NCI-H2196 (cell line): ENCODE data around the gene FBXO41.
A peak's percentile ranks its signal among the peaks of the same experiment; 100 is the strongest.

ENCODE experiments used
- DNase-seq: peaks from one replicate; lab custom pipeline; 2025; ENCODE audit not compliant: unreplicated experiment; lab: John Stamatoyannopoulos, UW

FBXO41 gene, protein sequence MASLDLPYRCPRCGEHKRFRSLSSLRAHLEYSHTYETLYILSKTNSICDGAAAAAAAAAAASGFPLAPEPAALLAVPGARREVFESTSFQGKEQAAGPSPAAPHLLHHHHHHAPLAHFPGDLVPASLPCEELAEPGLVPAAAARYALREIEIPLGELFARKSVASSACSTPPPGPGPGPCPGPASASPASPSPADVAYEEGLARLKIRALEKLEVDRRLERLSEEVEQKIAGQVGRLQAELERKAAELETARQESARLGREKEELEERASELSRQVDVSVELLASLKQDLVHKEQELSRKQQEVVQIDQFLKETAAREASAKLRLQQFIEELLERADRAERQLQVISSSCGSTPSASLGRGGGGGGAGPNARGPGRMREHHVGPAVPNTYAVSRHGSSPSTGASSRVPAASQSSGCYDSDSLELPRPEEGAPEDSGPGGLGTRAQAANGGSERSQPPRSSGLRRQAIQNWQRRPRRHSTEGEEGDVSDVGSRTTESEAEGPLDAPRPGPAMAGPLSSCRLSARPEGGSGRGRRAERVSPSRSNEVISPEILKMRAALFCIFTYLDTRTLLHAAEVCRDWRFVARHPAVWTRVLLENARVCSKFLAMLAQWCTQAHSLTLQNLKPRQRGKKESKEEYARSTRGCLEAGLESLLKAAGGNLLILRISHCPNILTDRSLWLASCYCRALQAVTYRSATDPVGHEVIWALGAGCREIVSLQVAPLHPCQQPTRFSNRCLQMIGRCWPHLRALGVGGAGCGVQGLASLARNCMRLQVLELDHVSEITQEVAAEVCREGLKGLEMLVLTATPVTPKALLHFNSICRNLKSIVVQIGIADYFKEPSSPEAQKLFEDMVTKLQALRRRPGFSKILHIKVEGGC

DNA sequence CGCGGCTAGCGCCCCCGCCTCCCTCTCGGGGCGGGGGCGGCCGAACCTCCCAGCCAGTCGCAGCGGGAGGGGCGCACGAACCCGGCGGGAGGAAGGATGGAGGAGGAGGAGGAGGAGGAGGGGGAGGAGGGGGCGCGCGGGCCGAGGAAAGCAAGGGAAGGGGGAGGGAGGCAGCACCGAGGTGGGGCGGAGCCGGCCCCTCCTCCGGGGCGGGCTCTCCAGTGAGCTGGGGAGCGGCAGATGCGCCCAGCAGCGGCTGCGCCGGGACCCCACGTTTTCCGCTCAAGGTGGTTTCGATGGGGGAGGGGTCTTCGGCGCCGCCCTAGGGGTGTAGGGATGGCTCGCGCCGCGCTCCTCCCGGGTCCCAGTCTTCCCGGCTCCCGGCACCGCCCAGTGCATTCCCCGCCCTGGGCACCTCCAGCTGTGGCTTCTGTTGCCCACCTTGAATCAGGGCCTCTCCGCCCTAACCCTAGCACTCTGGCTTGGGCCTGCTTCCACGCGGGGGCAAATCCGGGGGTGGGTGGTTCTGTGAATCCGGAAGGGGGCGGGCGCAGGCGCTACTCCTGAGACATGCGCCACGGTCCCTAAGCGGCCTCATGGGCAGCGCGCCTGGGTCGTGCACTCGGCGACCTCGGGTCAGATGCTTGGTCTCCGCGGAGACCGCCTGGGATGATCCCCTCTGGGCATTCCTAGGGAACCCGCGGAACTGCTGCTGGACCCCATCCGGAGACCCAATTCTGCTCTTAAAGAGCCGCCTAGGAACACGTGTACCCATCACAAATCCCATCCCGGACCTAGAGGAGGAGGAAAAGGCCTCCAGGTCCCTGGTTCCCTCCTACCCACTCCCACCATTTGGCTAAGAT is at the start of gene FBXO41:
Gene FBXO41 (minus strand): TSS at position 183 of the 863 bp plus-strand sequence. CDS start 14,848 bp downstream, outside the sequence.
- peak; percentile 27 for DNase-seq

DNA sequence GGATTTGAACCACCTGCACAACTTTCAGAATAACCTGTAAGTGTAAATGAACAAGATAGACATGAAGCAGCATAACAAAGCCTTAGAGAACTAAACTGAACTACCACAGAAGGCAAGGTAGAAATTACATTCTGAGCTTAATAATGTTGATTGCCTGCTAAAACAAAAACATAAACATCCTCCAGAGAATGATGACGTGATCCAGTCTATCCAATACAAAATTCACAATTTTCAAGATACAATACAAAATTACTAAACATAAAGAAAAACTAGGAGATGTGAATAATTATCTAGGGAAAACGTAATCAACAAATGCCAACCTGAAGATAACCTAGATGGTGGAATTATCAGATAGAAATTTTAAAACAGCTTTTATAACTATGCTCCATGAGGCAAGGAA is 49.8 kb upstream of the FBXO41 start:
- no peak for DNase-seq

DNA sequence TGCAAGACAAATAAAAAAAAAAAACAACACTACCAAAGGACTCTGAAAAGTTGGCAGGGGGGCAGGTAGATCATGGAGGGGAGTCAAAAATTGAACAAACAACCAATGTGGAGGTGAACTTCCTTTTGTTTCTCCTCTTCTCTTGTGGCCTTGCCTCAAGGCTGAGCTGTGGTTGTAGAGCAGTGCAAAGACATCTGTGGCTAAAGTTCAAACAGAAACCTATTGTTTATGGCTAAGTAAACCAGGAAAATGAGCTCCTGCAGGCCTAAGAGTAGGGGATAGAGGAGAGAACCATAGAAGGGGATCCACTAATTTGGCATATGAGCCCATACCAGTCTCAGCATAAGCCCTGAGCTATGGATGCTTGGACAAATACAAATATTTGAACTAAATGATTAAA is 49.3 kb upstream of the FBXO41 start:
- no peak for DNase-seq

DNA sequence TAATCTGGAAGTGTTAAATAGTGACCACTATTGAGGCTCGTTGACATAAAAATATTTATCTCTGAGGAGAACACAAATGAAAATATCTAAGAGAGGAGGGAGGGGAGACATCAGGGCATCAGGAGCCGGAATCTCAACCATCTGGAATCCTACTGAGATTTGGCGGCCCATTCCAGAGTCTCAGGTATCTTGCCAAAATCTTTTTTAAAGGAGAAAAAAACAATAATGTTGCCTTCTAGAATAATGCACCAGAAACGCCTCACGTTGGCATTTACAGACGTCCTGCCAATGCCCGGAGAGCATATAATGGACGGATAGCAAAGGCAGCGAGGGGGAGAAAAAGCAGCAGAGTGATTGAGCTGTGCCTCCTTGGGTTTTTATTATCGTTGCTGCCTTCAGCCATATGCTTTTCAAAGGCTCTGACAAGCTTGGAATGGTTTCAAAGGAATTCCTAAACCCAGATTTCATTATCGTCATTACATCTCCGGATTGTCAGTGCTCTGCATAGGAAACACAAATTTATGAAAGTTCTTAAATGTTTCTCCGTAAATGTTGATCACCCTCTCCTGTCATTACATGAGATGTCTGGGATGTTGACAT is 39.9 kb upstream of the FBXO41 start:
- DNase-seq, result no peak

DNA sequence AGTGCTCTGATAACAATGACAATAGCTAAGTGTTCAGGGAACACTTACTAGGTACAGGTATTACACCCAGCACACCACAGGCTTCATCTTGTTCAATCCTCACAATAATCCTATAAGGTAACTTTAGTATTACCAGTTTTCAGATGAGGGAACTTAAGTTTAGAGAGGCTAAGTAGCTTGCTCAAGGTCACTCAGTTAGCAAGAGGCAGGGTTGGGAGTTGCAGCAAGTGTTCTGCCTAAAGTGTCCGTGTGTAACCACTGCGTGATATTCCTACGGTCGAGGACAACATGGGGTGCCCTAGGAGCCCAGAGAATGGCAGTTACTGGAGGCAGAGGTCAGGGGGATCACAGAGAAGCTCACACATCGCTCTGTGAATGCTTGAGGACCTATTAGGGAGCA is 39.3 kb upstream of the FBXO41 start:
- DNase-seq, result no peak

DNA sequence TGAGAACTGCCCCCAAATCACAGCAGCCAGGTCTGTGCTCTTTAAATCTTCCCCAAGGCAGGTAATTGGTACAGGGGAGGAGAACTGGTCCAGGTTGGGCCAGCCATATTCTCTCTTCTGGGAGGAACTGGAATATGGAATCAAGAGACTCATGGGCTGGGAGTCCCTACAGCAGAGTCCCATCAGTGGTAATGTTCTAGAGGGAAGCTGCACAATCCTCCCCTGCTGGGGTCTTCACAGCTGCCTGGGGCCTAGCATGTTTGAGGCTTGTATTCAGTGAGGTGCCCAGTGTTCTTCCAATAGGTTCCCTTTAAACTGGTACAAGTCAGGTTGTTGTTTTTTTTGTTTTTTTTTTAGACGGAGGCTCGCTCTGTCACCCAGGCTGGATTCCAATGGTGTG is 30.2 kb upstream of the FBXO41 start:
- no peak for DNase-seq

DNA sequence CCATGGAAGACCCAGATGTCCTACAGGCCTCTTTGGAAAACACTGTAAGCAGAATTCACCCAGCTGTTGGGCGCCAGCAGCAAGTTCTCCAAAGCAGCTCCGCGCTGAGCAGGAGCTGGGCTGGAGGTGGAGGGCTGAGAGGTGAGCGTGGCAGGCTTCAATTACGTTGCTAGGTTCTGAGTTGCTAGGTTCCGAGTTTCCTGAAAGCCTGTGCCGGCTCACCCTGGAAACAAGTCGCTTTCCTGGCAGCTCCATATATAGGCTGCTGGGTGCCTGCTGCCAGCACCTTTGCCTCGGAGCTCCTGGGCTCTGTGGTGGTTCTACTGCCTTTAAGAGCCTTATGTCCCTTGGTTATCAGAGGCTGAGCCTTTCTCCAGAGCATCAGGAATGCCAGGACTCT is 23.4 kb upstream of the FBXO41 start:
- DNase-seq, result peak; percentile 4

DNA sequence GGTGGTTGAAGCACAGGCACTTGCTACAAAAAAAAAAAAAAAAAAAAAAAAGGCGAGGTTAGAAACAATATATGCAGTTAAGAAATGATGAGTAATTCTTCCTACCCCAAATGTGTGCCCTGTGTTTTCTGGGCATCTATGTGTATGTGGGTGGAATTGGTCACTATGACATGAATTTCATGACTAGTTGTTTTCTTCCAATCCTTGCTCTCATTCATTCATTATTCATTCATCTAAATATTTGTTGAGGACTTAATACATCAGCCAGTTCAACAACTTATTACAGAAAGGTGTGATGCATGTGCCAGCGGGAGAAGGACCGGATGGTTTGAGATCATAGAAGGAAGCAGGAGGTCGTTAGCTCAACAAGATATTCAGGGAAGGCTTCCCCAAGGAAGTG is 17.4 kb upstream of the FBXO41 start:
- DNase-seq, result no peak

DNA sequence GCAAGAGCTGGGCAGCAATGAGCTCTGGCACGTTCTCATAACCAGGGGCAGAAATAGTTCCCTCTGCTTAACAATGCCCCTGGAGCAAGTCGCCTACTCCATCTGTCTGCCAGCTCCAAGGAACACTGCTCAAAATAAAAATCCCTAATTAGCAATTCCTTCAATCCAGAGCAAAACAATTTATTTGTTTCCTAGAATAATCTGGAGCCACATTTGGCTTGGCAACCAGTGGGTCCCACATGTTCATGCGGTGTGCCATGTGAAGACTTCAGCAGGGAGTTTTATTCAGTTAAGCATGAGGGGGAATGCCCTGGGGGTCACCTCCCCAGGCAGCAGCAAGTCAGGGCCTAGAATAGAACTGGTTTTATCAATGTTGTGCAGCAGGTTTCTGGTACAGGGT is 16.6 kb upstream of the FBXO41 start:
- no peak for DNase-seq

DNA sequence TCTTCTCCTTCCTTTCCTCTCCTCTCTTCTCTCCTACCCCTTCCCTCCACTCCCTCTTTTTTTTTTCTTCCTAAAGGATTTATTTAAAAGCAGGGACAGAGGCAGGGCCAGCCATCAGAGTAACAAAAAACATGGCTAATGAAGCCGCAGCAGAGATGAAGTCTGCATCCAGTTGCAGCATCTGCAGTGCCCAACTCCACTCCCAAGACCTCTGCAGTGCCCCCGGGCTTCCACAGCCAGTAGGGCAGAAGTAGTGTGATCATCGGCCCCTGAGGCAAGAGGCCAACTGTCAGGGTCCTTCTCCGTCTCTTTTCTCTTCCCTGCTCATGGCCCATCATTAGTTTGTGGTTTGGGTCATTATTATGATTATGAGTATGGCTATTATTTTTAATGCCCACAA is 13.3 kb upstream of the FBXO41 start:
- DNase-seq, result no peak

DNA sequence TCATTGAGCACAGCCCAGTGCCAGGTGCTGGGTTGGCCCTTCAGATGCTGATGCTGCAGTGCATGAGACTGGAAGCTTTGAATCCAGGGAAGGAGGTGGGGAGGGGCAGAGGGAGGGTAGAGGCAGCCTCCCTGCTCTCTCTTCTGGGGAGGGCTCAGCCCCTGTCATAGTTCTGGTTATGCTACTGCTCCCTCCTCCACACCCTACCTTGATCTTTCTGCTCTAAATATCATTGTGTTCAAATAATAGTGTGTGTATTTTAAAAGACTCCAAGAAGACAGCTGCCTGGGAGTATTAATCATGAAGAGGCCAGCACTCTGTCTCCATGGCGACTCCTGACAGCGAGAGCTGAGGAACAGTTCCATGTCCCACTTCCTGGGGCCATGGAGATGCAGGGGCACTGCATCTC is 12.9 kb upstream of the FBXO41 start:
- no peak for DNase-seq

DNA sequence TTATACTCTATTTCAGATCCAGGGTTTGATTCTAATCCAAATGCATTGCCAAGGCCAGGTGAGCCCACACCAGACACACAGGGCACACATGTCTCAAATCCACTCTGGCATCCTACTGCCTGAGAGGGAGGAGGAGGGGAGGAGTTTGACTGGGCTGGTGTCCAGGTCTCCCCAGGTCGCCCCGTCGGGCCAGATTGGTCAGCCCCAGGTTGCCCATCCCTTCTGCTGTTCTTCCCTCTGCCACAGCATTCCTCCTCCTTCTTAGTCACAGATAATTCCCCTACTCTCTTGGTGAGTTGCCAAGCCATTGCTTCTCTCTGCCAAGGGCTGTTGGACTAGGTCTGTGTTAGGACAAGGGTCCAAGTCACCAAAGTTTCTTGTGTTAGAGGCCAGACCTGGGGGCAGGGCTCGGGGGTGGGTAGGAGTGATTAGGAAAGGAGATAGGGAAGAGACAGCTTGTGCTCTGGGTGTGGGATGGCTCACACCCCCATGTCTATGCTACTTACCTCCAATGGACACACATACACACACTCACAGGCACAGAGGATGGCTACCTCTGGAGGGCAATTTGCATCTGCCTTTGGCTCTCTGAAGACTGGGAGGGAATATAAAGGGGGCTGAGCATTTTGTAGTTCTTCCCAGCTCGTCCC is 11.6 kb upstream of the FBXO41 start:
- DNase-seq, result no peak

DNA sequence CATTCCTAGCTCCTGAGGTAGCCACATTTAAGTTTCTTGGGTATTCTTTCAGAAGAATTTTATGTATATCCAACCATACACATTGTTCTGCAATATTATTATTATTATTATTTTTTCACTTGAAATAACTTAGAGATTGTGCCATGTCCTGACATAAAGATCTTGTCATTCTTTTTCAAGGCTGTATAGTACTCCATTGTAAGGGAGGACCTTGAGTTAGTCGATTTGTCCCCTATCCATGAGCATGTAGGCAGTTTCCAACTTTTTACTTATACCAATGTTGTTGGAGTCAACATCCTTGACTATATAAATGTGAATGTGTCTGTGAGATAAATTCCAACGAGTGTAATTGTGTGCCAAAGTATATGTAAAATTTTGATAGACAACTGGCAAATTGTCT is 10.0 kb upstream of the FBXO41 start:
- DNase-seq, result no peak

DNA sequence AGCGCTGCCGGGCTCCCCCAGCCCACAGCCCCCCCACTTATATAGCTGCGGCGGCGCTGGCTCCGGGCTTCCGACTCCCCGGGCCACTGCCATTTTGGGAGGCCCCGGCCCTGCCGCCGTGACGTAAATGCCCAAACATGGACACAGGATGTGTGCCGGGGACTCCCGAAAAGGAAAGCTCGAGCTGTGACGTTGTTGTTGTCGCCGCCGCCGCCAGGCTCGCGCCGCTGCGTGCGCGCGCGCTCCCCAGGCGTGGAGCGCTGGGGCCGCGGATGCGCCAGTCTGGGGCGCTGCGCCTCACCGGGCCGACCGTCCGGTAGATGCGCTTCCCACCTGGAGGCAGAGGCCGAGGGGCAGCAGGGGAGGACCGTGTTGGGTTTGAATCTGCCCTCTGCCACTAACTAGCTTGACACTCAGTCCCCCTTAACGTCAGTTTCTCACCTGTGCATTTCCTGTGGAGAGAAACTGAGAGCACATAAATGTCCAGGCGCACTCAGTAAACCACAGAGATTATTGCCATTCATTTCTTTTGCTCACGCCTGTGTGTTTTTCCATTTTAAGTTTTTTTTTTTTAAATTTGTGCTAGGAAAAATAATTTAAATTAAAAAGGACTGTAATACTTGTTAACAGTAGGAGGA is 9.4 kb upstream of the FBXO41 start, which contains the start of gene EGR4:
Gene EGR4 (minus strand): TSS at position 15 of the 638 bp plus-strand sequence. CDS start 231 bp downstream, outside the sequence.
- peak; percentile 75 for DNase-seq

DNA sequence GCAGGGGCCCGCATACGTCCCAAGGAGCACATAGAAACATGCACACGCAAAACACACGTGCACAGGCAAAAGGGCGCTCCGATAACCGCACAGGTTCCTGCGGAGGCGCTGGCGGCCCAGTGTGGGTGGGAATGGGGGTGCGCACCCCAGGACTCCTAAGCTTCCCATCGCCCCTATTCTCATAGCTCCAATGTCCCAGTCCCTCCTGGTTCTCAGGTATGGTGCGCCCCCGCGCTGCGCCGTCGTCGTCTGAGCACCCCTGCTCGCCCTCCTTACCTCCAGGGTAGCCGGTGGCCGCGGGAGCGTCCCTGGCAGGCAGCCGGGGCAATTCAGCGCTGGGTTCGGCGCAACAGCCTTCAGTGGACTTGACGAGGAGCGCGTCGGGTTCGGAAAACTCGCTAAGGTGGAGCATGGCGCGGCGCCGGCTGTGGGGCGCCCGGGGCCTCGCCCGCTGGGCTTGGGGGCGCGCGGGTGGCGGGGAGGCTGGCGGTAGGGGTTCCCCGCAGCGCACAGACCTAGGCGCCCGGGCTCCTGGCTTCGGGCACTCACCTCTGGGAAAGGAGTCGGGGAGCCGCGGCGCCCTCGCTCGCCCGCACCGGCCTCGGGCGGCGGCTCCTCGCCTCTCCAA is 8.7 kb upstream of the FBXO41 start:
- DNase-seq, result no peak

DNA sequence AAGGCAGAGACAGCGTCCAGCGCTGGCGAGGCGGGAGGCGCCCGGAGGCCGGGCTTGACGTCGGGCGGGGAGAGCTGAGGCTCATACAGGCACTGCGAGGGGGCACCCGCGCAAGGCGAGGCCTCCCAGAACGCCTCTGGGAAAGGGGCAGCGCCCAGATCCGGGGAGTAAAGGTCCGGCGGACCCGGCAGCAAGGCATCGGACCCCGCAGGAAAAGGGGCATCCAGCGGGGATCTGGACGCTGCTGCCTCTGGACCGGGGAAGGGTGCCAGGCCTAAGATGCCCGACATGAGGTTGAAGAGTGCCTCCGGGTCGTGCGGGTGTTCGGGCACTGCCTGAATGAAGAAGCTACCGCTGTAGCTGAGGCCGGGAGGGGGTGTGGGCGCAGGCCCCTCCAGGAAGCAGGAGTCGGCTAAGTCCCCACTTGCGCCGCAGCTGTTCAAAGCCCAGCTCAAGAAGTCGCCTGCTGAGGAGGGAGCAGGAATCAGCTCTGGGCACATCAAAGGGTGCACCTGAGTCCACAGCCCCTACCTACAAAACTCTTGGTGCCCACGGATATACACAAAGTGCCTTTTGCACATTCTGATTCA is 8.1 kb upstream of the FBXO41 start:
- no peak for DNase-seq

DNA sequence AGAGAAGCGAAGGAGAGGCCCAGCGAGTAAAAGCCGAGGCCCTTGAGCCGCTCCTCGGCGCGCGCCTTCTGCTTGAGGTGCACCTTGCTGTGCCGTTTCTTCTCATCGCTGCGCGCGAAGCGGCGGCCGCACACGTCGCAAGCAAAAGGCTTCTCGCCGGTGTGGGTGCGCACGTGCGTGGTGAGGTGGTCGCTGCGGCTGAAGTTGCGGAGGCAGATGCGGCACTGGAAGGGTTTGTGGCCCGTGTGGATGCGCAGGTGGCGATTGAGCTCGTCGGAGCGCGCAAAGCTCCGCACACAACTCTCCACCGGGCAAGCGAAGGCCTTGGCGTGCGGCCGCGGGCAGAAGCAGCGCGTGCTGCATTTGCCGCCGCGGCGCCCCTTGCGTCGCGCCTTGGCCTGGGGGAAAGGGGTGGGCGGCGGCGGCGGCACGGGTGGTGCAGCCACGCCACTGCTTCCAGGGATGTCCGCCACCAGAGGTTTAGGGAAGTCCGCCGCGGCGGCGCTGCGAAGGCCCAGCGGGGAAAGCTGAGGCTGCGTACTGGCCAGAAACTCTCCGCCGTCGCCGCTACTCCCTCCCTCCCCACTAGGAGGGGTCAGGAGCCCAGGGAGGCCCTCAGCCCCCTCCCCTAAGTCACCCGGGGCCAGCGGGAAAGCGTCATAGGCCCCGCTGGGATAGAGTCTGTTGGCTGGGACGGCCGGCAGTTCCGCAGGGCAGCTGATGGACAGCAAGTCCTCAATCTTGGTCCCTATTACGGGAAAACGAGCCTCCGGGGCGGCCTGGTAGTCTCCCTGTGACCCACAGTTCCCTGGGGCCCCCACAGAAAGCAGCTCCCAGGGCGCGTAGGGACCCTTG is 7.4 kb upstream of the FBXO41 start:
- DNase-seq, result no peak

DNA sequence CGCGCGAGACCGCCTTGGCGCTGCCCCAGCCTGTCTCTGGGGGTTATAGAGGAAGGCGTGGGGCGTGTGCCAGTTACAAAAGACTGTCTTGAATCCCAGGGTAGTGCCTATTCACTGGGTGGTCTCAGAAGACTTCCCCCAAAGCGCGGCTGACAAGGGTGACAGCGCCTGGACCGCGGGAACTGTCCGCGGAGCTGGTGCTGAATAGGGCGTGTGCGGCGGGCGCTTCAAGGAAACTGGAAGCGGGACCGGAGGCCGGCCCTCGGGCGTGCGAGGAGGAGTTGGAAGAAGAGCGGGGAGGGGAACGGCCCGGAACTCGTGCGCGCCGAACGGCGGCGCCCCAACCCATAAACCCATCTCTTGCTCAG is 6.8 kb upstream of the FBXO41 start:
- DNase-seq, result no peak
